HG03066 (cell line): ENCODE data around the gene ATP8A2.
"Not testable (repeated sequence)": the region's sequence is repeated elsewhere in the genome, so short reads cannot be mapped to it uniquely, and the experiment has no call there.

Source experiments
- ATAC-seq: cut with Tn5 transposase; IDR thresholded peaks from one replicate; pipeline ENCODE4 v1.9.1; 2021; ENCODE audit warnings: low read depth; ENCODE audit not compliant: unreplicated experiment

ATP8A2 gene

DNA sequence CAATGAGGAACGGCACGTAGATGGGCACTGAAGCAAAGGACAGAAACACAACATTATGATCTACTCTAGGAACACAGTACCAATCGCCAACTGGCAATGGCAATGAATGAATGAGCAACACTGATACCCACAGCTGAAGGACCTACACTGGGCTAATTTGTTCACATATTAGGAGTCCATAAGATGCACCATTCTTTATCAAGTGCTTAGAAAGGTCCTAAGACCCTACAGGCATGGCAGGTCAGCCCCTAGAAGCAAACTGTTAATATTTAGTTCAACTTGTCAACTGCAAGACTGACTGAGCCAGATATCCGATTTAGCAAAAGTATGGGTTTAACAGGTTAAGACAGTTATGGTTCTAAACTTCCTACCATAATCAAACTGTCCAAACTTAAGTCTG is 675.3 kb downstream of the ATP8A2 start:
- ATAC-seq, result no peak

DNA sequence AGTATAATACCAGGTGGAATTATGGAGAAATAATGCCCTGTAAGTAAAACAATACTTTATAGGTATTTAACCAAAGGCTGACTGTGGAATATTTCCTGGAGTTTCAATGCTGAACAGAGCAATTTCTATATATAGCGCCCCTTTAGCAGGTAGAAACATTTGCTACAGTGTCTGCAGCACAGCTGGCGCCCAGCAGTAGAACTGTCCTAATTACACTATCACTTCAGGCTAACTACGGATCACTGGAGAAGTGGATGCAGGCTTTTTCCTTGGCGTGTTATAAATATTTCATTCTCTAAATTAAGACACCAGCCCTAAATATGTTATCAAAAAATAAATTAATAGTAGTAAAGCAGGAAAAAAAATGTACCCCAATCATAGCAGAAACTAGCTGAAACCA is 677.0 kb downstream of the ATP8A2 start:
- ATAC-seq, result no peak

DNA sequence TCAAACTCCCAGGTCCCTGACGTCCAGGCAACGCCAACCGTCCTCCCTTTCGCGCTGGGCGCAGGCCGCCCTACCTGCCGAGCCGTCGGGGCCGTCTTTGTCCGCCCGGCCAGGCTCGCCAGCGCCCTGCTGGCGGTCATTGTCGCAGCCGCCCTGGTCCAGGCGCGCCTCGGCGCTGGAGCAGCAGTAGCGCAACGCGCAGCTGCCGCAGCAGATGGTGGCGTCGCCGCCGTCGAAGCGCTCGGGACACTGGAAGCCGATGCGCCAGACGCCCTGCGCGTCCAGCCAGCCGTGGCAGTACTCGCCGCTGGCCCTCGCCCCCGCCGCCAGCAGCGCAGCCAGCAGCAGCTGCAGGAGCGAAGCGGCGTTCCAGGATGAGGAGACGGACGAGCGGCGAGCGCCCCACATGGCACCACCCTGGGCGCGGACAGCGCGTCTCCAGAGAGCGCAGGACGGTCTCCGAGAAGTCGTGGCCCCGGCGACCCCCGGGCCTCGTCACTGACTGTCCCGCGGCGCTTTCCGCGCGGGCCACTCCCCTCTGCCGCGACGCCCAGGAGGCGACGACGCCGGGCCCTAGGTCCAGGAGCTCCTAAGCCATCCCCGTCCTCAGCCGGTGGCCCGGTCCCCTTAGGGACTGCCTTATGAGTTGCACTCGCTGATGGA is 678.9 kb downstream of the ATP8A2 start:
- ATAC-seq, result no peak

DNA sequence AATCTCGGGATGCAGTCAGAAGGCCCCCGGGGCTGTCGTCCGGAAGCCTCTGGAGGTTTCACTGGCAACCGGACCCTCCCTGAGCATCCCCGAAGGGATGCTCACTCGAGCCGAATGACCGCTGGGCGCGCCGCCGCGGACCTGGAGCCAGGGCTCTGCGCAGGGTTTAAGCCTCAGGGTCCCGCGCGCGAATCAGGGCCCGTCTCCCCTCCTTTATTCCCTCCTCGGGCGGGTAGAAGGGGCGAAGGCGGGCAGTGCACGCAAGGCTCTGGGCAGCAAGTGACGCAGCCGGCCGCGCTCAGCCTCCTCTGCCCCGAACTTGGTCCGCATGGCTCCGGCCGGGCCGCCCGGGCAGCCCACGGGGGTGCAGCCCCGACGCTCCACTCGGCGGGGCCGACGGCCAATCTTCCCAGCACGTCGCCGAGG is 679.5 kb downstream of the ATP8A2 start:
- ATAC-seq, result no peak

DNA sequence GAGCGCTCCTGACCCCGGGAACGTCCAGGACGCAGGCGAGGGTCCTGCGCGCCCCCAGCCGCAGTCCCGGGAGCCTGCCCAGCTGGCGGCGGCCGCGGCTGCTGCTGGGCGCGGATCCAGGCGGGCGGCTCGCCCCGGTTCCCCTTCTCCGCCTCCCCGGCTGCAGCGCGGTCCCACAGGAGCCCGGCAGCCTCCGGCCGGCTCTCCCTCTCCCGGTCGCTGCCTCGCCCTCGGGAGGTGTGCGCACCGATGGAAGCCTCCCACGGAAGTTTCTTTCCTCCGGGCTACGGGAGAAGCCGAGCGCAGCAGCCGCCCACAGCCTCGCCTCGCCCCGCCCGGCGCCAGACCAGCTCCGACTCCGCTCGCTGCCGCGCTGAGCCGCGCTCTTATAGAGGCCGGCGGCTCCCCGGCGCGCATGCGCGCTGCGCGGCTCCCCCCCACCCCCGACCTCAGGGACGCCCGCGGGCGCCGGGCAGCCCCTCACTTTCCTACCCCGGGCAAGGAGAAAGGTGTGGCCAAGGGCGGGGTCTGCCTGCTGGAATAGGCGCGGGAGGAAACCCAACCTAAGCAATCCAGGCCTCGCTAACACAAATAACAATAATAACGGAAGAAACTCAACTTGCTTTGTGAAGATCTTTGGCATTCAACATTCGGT is 680.0 kb downstream of the ATP8A2 start, which contains the start of gene SHISA2:
Gene SHISA2 (minus strand): TSS at position 360 of the 655 bp plus-strand sequence. CDS start 1,041 bp downstream, outside the sequence.
- no peak for ATAC-seq

DNA sequence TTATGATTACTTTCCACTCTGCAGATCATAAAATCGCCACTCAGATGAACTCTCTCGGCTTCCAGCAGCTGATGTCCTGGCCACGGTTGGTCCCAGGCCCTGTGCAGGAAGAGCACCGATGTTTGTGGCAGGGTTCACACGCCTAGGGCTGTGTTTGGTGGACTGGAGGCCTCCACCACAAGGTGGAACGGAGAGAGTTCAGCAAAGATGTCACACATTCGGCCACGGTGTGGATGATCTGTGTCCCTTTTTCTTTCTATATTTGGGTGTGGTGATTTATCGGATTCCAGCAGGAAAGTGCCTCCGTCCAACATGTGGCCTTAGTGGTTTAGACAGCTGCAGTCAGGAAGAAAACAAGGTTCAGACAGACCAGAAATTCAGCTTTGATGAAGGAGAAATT is 680.6 kb downstream of the ATP8A2 start:
- ATAC-seq, result no peak

DNA sequence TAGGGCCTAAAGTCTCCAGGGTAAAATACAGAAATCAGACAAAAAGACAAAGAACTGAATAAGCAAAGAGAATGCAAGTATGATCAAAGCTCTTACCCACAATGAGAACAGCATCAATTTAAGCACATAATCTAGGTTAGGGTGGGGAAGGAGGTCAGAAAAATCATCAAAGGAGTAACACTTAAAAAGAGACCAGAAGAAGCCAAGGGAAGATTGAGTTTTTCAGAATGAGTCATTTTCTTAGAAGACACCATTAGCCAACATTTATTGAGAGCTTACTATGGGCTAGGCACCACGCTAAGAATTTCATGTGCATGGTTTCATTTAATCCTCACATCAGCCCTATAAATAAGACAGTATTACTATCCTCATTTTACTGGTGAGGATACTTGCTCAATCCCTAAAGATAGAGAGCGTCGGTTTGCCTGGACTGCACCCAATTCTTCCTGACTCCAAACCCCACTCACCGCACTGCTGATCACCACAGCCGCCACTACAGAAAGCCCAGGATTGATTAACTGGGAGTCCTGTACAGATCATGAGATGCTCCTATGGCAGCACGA is 681.7 kb downstream of the ATP8A2 start:
- no peak for ATAC-seq

DNA sequence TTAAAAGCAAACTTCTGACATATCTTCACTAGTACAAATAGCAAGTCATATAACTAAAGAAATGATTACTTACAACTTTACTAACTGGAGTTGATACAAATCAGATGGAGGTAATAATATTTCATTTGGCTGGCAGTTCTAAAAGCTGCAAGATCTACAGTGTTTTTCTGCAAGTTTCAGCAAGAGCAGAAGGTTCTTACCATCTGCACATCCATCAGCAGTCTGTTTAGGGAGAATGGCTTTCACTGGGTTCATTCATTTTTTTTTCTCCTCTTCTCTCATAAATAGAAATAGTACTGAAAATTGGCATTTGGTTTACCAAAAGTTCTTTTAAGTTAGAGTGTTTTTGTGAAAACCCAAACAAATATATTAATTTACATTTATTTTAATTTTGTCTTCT is 683.1 kb downstream of the ATP8A2 start:
- ATAC-seq, result no peak

DNA sequence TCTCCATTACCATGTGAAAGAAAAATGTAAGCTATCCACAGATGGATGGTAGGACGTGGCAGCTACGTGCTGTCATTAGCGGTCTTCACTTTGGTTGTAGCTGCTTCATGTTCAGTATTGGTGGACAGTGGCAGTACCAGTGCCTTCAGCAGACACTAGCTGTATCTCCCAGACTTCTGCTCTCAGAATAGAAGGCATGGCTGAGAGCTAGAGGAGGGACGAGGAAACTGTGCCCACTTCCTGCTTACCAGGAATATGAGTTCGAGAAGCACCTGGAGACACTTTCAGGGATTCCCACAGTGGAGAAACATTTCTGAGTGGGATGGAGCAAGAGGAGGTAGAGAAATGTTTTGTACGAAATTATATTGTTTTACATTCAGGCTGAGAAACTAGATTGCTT is 686.9 kb downstream of the ATP8A2 start:
- no peak for ATAC-seq

DNA sequence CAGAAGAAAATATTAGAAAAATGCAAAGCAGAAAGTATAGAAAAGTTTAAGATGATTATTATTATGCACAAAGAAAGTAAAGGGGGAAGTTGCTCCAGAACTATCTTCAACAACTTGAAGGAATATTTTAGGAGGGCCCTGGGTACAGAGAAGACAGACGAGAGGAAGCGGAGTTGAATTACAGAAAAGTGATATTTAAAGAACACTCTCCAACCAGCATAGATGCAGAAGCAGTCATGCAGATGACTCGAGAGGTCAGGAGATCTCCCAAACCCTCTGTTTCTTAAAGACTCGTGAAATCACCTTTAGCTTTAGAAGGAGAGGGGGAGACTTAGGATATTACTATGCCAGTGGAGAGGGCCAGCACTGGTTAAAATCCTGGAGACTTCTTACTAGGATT is 688.6 kb downstream of the ATP8A2 start:
- ATAC-seq, result no peak

DNA sequence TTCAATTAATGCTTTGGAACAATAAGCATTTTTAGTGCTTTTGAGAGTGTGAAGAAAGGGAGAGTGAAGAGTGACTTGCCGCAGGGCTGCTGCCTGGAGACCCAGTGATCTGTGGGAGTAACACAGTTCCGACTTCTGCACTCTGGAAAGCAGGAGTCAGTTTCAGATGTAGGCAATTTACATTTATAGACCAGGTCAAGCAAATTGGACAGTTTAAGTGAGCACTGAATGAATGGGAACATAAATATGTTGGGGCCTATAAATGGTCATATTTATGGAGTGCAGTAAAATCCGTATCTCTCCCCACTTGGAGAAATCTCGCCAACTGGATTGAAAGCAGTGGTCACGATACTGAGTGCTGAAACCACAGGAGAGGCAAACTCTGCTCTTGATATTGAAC is 689.5 kb downstream of the ATP8A2 start:
- ATAC-seq, result no peak

DNA sequence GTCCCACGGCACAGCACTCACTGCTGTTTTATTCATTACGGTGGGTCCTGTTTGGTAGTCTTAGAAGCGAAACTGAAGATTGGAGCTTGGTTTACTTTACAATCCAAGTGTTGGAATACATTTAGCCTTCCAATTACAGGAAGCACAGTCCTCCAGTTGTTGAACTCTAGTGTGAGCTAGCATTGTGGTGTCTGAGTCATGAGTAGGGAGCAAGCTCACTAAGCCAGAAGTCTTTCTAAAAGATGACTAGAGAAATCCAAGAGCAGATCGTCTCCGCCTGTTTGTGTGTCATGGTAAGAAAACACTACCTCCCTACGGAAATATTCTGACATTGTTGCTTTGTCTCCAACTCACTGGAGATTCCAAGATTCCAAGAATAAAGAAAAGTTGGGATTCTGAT is 690.2 kb downstream of the ATP8A2 start:
- ATAC-seq, result no peak

DNA sequence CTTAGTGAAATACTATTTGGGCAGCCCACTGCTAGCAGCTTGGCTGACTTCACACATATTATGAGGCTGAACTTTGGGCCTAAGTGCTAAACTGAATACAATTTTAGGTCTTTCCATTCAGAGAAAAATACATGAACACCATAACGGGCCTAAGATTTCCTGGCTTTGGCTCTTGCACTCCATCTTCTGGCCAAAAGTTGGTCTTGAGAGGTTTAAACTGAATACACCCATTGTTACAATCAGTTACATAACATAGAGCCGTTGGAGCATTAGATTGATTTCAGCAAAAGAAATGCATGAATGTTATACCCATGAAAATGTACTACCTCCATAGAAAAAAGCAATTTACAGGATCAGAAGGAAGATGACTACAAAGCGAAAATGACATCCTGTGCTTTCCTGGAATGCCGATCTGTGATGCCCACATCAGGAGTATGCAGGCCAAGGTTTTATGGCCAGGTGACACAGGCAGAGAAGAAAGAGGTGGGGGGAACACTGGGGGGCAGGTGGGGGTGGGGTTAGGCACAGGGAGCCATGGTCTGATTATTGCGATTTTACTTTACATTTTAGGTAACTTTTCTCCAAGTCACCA is 691.2 kb downstream of the ATP8A2 start:
- no peak for ATAC-seq

DNA sequence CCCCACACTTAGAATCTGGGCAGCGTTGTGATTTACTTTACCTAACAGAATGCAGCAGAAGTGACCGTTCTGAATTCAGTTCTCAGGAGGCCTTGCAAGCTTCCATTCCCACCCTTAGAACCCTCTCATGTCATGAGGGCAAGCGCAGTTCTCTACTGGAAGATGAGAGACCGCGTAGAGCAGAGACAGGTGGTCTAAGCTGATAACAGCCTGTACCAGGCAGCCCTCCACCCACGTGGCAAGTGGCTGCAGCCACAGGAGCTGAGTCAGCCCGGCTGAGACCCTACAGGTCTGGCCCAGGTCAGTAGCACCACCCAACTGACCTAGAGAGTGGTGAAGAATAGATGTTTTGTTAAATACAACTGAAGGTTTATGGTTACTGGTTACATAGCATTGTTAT is 694.7 kb downstream of the ATP8A2 start:
- not testable (repeated sequence) for ATAC-seq

DNA sequence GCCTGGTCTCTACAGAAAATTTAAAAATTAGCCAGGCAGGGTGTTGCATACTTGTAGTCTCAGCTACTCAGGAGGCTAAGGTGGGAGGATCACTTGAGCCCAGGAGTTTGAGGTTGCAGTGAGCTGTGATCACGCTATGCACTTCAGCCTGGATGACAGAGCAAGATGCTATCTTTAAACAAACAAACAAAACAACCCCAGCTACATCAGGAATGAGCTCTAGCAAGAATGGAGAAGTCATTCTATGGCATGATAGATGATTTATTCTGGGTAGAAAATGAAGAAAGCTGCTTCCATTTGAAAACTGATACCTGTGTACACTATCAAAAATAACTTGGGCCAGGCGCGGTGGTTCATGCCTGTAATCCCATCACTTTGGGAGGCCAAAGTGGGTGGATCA is 695.8 kb downstream of the ATP8A2 start:
- ATAC-seq, result no peak

DNA sequence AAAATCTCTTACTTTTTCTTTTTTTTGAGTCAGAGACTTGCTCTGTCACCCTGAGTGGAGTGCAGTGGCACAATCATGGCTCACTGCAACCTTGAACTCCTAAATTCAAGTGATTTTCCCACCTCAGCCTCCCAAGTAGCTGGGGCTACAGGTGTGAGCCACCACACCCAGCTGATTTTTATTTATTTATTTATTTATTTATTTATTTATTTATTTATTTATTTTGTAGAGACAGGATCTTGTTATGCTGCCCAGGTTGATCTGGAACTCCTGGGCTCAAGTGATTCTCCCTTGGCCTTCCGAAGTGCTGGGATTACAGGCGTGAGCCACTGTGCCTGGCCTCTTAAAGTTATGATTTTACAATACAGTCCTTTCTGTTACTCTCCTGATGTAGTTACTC is 696.6 kb downstream of the ATP8A2 start:
- not testable (repeated sequence) for ATAC-seq

DNA sequence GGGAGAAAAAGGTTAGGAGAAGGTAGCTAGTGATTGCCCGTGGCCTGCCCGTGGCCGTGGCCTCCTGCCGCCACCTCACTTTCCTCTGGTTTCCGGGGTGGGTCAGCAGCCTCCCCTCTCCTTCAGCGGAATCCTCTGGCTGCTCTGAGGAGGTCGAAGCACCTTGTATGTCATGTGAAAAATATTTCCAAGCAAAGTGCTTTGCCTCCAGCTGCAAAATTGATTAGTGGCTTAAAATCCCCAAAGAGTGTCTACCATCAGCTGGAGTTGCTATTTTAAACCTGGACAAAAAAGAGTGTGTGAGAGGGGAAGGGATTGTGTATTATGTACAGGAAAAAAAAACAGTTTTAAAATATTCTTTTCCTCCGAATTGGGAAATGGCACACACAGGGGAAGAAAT is 697.9 kb downstream of the ATP8A2 start:
- ATAC-seq, result not testable (repeated sequence)

DNA sequence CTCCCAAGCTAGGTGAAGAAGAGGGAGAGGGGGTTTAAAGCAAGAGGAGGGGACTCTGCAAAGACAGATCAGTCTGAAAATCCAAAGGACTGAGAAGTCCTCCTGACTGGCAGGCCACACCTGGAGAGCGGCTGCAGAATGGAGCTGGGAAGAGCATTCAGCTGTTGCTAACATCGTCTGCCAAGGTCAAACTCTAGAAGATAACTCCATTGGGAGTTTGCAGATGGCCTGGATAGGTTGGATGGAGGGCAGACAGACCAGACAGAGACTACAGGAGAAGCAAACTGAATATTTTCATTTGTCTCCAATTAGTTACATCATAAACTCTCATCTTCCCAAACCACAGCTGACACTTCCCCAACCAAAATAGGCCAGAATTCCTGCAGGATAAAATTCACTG is 699.9 kb downstream of the ATP8A2 start:
- ATAC-seq, result no peak

DNA sequence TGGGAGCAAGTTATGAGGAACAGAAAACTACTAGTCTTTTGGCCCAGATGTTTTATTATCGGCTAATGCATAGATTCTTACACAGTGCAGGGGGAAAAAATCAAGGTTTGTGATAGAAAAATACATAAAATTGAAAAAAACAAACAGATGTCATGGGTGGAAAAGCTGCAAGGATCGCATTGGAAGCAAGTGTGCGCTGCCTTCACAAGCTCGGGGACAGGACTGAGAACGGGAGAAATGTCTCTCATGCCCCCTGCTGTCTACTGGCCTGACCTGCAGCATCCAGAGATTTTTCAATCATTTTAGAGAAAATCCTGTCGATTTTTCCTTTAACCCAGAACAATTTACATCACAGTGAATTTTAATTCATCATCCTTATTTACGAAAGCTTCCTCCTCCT is 700.6 kb downstream of the ATP8A2 start:
- ATAC-seq, result not testable (repeated sequence)

DNA sequence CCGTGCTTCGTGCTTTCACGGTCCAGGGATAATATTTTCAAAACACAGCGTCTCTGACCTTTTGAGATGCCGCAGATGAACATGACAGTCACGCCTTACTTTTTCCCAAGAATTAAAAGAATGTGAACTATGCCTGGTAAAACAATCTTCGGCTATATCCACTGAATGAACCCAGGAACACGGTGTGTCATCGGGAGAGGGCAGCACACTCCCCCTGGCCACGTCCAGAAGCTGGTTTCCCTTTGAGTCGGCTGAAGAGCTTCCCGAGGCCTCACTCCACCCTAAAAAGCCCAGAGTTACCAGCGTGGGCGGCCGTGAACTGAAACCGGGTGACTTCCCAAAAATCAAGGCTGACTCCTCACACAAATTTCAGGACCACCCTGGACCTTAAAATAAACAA is 702.9 kb downstream of the ATP8A2 start:
- ATAC-seq, result no peak
